CD4-positive, alpha-beta memory T cell (primary cell): Measurements from ENCODE around the gene DBF4B. TPM values are rescaled to one million over a fixed set of nuclear protein-coding genes. Genes with fewer than 3 reads are reported as not detected.
A peak's percentile ranks its signal among the peaks of the same experiment; 100 is the strongest.
"Not testable (repeated sequence)": the region's sequence is repeated elsewhere in the genome, so short reads cannot be mapped to it uniquely, and the experiment has no call there.

Experiments used
- CTCF ChIA-PET: fragments of 350-600 bp; sonication (Branson Sonifier 250); formaldehyde crosslinking; loops from one replicate; lab custom pipeline; 2021; ENCODE audit warnings: inconsistent platforms; ENCODE audit not compliant: partially characterized antibody; lab: Charles Lee
- POLR2A ChIA-PET: fragments of 350-600 bp; sonication (Branson Sonifier 250); formaldehyde crosslinking; loops from one replicate; lab custom pipeline; 2021; ENCODE audit not compliant: partially characterized antibody; lab: Charles Lee
- DNase-seq, 5 donors: peaks; one replicate each; pipeline versions ENCODE4 v3.0.0 to v3.0.0-alpha.2; 2020 to 2022; ENCODE audit warnings: mixed read lengths in 1 of 5
- H3K27ac ChIP-seq: one replicate; pipeline ENCODE4 v1.7.0; 2013; ENCODE audit warnings: low read depth, low read length
- H3K27me3 ChIP-seq: 2 replicates; pipeline ENCODE4 v1.7.0; 2013; ENCODE audit warnings: mild to moderate bottlenecking, low read length, moderate library complexity; ENCODE audit not compliant: insufficient read depth
- H3K36me3 ChIP-seq: 2 replicates; pipeline ENCODE4 v1.7.0; 2013; ENCODE audit warnings: mild to moderate bottlenecking, low read length, moderate library complexity; ENCODE audit not compliant: insufficient read depth
- H3K4me1 ChIP-seq: 2 replicates; pipeline ENCODE4 v1.7.0; 2013; ENCODE audit warnings: mild to moderate bottlenecking, low read length, moderate library complexity; ENCODE audit not compliant: insufficient read depth
- H3K4me3 ChIP-seq, 2 donors: one replicate each; pipeline ENCODE4 v1.7.0; 2013; ENCODE audit warnings: low read length in 2 of 2, mild to moderate bottlenecking in 1 of 2
- H3K9me3 ChIP-seq, 2 donors: one replicate each; pipeline ENCODE4 v1.7.0; 2013; ENCODE audit warnings: low read length in 2 of 2, control low read depth in 1 of 2; ENCODE audit not compliant: control insufficient read depth in 1 of 2
- H3K27ac Mint-ChIP-seq, 7 donors: one replicate each; pipeline ENCODE4 v1.8.0; 2020 to 2021; ENCODE audit warnings: mixed read lengths in 7 of 7, mild to moderate bottlenecking in 6 of 7, inconsistent platforms in 3 of 7, moderate library complexity in 3 of 7
- H3K27me3 Mint-ChIP-seq, 2 donors: one replicate each; pipeline ENCODE4 v1.8.0; 2020 to 2021; ENCODE audit warnings: mixed read lengths in 2 of 2
- H3K36me3 Mint-ChIP-seq, 2 donors: one replicate each; pipeline ENCODE4 v1.8.0; 2020 to 2021; ENCODE audit warnings: mixed read lengths in 2 of 2, inconsistent platforms in 1 of 2, mild to moderate bottlenecking in 1 of 2
- H3K4me1 Mint-ChIP-seq, 4 donors: one replicate each; pipeline ENCODE4 v1.8.0; 2020 to 2021; ENCODE audit warnings: mixed read lengths in 4 of 4, mild to moderate bottlenecking in 1 of 4
- H3K4me3 Mint-ChIP-seq, 8 donors: one replicate each; pipeline ENCODE4 v1.8.0; 2020 to 2021; ENCODE audit warnings: mixed read lengths in 8 of 8, mild to moderate bottlenecking in 7 of 8, moderate library complexity in 6 of 8, inconsistent platforms in 3 of 8
- H3K9me3 Mint-ChIP-seq, 8 donors: one replicate each; pipeline ENCODE4 v1.8.0; 2020 to 2021; ENCODE audit warnings: mixed read lengths in 8 of 8, mild to moderate bottlenecking in 5 of 8, inconsistent platforms in 3 of 8, moderate library complexity in 1 of 8
- intact Hi-C: fragments of 100-400 bp; cut with micrococcal nuclease; formaldehyde crosslinking; loops from one replicate; pipeline ENCODE4 v1.15.1; 2023
- polyA plus RNA-seq, 2 donors: library from polyadenylated mRNA; unstranded; fragments of 300-500 nt; fragmentation: Illumina TruSeq; gene quantifications; one replicate each; pipeline ENCODE4 v1.2.3, GENCODE V29; 2021
- total RNA-seq, 2 experiments: library from RNA; stranded (reverse); gene quantifications; one replicate each; pipeline ENCODE4 v1.2.3, GENCODE V29; 2021

Gene DBF4B
- total and polyA plus RNA-seq, 4 experiments from 2014 or later, result 1.00 to 8.4 (median 8.1) TPM; not detected in 1

DNA sequence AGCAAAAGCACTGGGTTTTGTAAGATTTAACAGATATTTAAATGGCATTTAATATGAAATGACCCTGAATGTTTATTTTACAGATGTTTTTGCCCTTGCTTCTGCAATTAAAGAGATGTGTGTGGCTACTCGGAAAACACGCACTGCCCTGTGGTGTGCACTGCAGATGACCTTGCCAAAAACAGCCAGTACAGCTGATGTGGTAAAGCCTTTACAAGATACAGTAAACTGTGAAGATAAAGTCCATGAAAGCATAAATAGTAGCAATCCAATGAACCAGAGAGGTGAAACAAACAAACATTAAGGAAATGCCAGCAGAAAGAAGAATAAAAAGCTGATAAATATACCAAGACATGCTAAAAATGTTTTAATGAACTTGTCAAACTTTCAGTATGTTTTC, 34.6 kb upstream of the DBF4B start:
- H3K4me3 ChIP-seq, result no peak overlapping the region
- H3K36me3 ChIP-seq, result no peaks in the 10 kb centered on the region
- DNase-seq, result no peak
- Mint-ChIP-seq H3K4me3 (no peak overlapping the region), H3K9me3 (no peaks in the 10 kb centered on the region), H3K36me3 (peaks cover 18% of the 10 kb centered on the region in 2 donors), H3K4me1 (no peaks in the 10 kb centered on the region), H3K27me3 (no peaks in the 10 kb centered on the region), H3K27ac (peak overlapping the region in 1 of 7 donors; percentile 40)
- ChIA-PET CTCF (no interaction called here), POLR2A (no interaction called here)
- no peaks in the 10 kb centered on the region for H3K9me3 ChIP-seq
- no peak overlapping the region for H3K27ac ChIP-seq
- no peaks in the 10 kb centered on the region for H3K4me1 ChIP-seq
- intact Hi-C loops, result no loop called here
- H3K27me3 ChIP-seq, result no peaks in the 10 kb centered on the region

DNA sequence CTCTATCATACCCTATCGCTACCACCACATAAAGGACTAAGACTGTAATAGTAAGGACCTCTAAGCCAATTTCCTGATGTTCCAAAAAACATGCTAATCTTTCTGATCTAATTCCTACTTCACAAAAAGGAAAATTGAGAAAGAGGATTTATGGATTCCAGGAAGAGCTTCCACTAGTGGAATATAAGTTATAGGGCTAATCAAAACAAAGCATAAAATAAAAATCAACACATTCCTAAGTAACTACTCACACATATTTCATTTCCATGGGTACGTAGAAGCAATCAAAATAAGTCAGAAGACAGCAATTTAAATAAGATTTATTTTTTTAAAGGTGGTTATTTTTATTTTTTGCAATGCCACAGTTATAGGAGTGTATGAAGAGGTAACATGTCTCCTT, 31.3 kb upstream of the DBF4B start:
- no peaks in the 10 kb centered on the region for H3K9me3 Mint-ChIP-seq
- ChIA-PET POLR2A (no interaction called here), CTCF (no interaction called here)
- no peaks in the 10 kb centered on the region for H3K4me1 Mint-ChIP-seq
- H3K9me3 ChIP-seq, result no peaks in the 10 kb centered on the region
- no peaks in the 10 kb centered on the region for H3K27me3 ChIP-seq
- intact Hi-C loops, result no loop called here
- H3K27me3 Mint-ChIP-seq, result no peaks in the 10 kb centered on the region
- H3K27ac Mint-ChIP-seq, result peak overlapping the region in 1 of 7 donors; percentile 3
- H3K4me1 ChIP-seq, result no peaks in the 10 kb centered on the region
- H3K36me3 ChIP-seq, result peaks cover 16% of the 10 kb centered on the region
- H3K4me3 ChIP-seq, result no peak overlapping the region
- H3K36me3 Mint-ChIP-seq, result peaks cover 34 to 44% of the 10 kb centered on the region in 2 donors
- DNase-seq, result no peak
- no peak overlapping the region for H3K27ac ChIP-seq
- no peak overlapping the region for H3K4me3 Mint-ChIP-seq

DNA sequence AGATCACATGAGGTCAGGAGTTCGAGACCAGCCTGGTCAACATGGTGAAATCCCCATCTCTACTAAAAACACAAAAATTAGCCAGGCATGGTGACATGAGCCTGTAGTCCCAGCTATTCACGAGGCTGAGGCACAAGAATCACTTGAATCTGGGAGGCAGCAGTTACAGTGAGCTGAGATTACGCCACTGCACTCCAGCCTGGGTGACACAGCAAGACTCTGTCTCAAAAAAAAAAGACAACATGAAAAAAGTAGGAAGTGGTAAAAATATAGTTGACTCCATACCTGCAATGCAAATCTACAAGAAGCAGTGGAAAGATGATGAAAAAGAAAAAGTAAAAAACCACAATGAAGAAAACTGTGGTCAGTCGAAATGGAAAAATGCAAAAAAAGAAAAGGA, 25.2 kb upstream of the DBF4B start:
- peaks cover 26% of the 10 kb centered on the region for H3K36me3 ChIP-seq
- H3K4me3 ChIP-seq, H3K27ac Mint-ChIP-seq, H3K27ac ChIP-seq, H3K9me3 ChIP-seq, H3K27me3 ChIP-seq, H3K4me3 Mint-ChIP-seq, H3K4me1 ChIP-seq, POLR2A ChIA-PET, DNase-seq, intact Hi-C loops, H3K9me3 Mint-ChIP-seq, H3K27me3 Mint-ChIP-seq: not testable (repeated sequence)
- Mint-ChIP-seq H3K4me1 (peaks cover 6 to 15% (median 9%) of the 10 kb centered on the region in 4 donors), H3K36me3 (peaks cover 47 to 63% of the 10 kb centered on the region in 2 donors)
- CTCF ChIA-PET, result interaction anchor here (2.1 kb wide), 1 partner anchor 8 kb away, joined by 5 read pairs; no protein-coding TSS in a partner anchor

DNA sequence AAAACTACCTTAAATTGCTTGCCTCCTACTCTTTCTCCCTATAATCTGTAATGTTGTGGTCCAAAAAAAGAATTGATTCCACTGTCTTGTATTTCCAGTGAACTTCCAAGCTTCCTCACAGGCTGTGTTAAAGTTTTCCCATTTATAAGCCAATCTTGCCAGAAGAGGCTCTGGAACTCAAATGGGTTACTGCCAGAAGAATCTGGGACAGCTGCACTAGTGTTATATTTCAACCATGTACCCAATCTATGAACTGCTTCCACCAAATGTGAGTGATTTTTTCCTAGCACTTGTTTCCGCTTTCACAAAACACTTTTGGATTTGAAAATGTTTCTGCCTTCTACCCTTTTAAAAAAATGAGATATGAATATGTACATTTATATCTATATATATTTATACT, 20.7 kb upstream of the DBF4B start:
- ChIA-PET POLR2A (interaction anchor here (1.2 kb wide), 1 partner anchor 32 kb away, joined by 6 read pairs; the partner anchor contains the start of gene MEIOC), CTCF (interaction anchor here (1.4 to 1.6 kb wide), 2 partner anchors 16 to 154 kb away, joined by 3 to 4 read pairs; no protein-coding TSS in a partner anchor)
- no peak overlapping the region for H3K4me3 Mint-ChIP-seq

DNA sequence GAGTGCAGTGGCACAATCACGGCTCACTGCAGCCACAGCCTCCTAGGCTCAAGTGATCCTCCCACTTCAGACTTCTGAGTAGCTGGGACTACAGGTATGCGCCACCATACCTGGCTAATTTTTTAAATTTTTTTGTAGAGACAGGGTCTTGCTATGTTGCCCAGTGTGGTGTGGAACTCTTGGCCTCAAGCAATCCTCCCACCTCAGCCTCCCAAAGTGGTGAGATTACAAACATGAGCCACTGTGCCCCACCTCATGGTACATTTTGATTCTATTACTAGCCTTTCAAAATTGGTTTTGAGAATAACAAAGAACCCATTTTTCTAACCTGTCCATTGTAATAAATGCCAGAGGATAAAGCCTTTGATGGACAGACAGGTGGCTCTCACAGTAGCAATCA, 20.3 kb upstream of the DBF4B start:
- peaks cover 20 to 43% (median 25%) of the 10 kb centered on the region in 4 donors for H3K4me1 Mint-ChIP-seq
- no peaks in the 10 kb centered on the region for H3K27me3 Mint-ChIP-seq
- peak overlapping the region in 7 of 8 donors; percentile 96 to 99 (median 98) for H3K4me3 Mint-ChIP-seq
- Histone ChIP-seq H3K4me3 (no peak overlapping the region), H3K27ac (no peak overlapping the region), H3K4me1 (peaks cover 17% of the 10 kb centered on the region), H3K9me3 (no peaks in the 10 kb centered on the region), H3K36me3 (peaks cover 7% of the 10 kb centered on the region), H3K27me3 (no peaks in the 10 kb centered on the region)
- intact Hi-C loops, result no loop called here
- no peak overlapping the region for H3K27ac Mint-ChIP-seq
- no peak for DNase-seq
- ChIA-PET POLR2A (interaction anchor here (1.2 to 4.9 kb wide), 2 partner anchors 20 to 32 kb away, joined by 6 to 42 read pairs; partner anchors contain the start of genes DBF4B and MEIOC), CTCF (interaction anchor here (1.0 to 1.6 kb wide), 4 partner anchors 16 to 154 kb away, joined by 3 to 4 read pairs (median 3); no protein-coding TSS in a partner anchor)
- peaks cover 0 to 2% (median 0%) of the 10 kb centered on the region in 8 donors for H3K9me3 Mint-ChIP-seq
- peaks cover 22 to 30% of the 10 kb centered on the region in 2 donors for H3K36me3 Mint-ChIP-seq

More for the DNA sequence above, 20.7 kb upstream of the DBF4B start:
- intact Hi-C loops, result no loop called here
- no peaks in the 10 kb centered on the region for H3K27me3 Mint-ChIP-seq
- Histone ChIP-seq H3K27me3 (no peaks in the 10 kb centered on the region), H3K4me3 (no peak overlapping the region), H3K4me1 (peaks cover 17% of the 10 kb centered on the region), H3K36me3 (peaks cover 7% of the 10 kb centered on the region), H3K27ac (no peak overlapping the region), H3K9me3 (no peaks in the 10 kb centered on the region)
- H3K36me3 Mint-ChIP-seq, result peaks cover 25 to 34% of the 10 kb centered on the region in 2 donors
- peak overlapping the region in 1 of 7 donors; percentile 46 for H3K27ac Mint-ChIP-seq
- peaks cover 0 to 2% (median 0%) of the 10 kb centered on the region in 8 donors for H3K9me3 Mint-ChIP-seq
- DNase-seq, result no peak
- peaks cover 20 to 44% (median 25%) of the 10 kb centered on the region in 4 donors for H3K4me1 Mint-ChIP-seq

DNA sequence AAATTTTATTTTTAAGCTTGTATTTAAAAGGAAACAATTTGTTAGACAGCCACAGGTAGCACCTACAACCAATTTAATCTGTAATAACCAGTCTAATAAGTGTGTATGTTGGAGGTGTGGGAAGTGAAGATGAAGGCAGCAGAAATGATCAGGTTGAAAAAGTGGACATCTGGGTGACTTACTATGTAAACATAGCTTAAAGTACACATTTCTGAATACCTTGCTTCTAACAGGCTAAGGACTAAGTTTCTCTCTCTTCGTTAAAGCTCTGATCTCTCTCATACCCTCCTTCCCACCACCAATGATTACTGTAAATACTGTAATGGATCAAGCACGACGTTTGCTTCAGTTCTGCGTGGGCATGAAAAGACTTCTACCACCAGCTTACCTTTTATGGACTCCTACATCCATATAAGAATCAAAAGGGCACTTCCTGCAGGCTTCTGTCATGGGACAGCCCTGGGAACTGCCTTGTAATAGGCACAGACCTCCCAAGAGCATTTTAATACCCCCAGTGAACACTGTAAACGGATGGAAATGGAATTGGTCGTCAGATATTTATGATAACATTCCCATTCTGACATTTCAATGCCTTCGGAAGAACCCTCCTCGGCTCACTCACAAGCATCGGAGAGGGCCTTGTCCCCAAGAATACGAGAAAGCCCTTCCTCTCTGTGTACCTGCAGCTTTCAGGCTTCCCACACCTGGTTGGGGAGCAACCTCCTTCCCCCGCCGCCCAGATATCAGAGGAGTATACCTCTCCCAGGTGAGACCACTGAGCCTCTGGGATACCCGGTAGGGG, 19.6 kb upstream of the DBF4B start:
- no peaks in the 10 kb centered on the region for H3K9me3 ChIP-seq
- CTCF ChIA-PET, result interaction anchor here (0.9 to 1.6 kb wide), 5 partner anchors 17 to 155 kb away, joined by 3 to 4 read pairs (median 3); no protein-coding TSS in a partner anchor
- peak overlapping the region; percentile 96 to 99 (median 98) for H3K4me3 Mint-ChIP-seq
- H3K27me3 Mint-ChIP-seq, result no peaks in the 10 kb centered on the region
- peaks cover 0 to 2% (median 0%) of the 10 kb centered on the region in 8 donors for H3K9me3 Mint-ChIP-seq
- H3K4me1 Mint-ChIP-seq, result peaks cover 20 to 39% (median 25%) of the 10 kb centered on the region in 4 donors
- POLR2A ChIA-PET, result interaction anchor here (1.0 to 4.9 kb wide), 3 partner anchors 19 to 211 kb away, joined by 4 to 42 read pairs (median 6); partner anchors contain the start of genes DBF4B, EFTUD2 and MEIOC
- H3K4me3 ChIP-seq, result peak overlapping the region; percentile 76 to 78
- H3K27me3 ChIP-seq, result no peaks in the 10 kb centered on the region
- intact Hi-C loops, result loop anchor here (1.0 kb wide), 2 partner anchors 19 to 210 kb away; partner anchors contain the start of genes DBF4B and EFTUD2
- peak overlapping the region in 6 of 7 donors; percentile 94 to 98 (median 98) for H3K27ac Mint-ChIP-seq
- peak overlapping the region; percentile 84 for H3K27ac ChIP-seq
- peaks cover 17% of the 10 kb centered on the region for H3K4me1 ChIP-seq
- peaks cover under 1% of the 10 kb centered on the region for H3K36me3 ChIP-seq
- H3K36me3 Mint-ChIP-seq, result peaks cover 16 to 24% of the 10 kb centered on the region in 2 donors
- DNase-seq, result no peak
